Liver (tissue), 9 donors: ENCODE data around the gene FAIM2. TPM values are rescaled to one million over a fixed set of nuclear protein-coding genes. Genes with fewer than 3 reads are reported as not detected.

Experiments
- DNase-seq: peaks from one replicate; pipeline ENCODE4 v3.0.0-alpha.2; 2017; ENCODE audit warnings: low spot score
- H3K27ac ChIP-seq, 2 donors: one replicate each; pipeline ENCODE4 v1.7.0; 2013; ENCODE audit warnings: inconsistent platforms in 2 of 2, low read length in 2 of 2, control low read depth in 1 of 2, low read depth in 1 of 2, mild to moderate bottlenecking in 1 of 2
- H3K27me3 ChIP-seq, 4 donors: one replicate each; pipeline versions ENCODE4 v1.6.1 to v1.7.0; 2013; ENCODE audit warnings: low read length in 3 of 4, inconsistent platforms in 1 of 4, mild to moderate bottlenecking in 1 of 4, moderate library complexity in 1 of 4; ENCODE audit not compliant: control insufficient read depth in 4 of 4, insufficient read depth in 4 of 4
- H3K36me3 ChIP-seq, 4 donors: one replicate each; pipeline versions ENCODE4 v1.6.1 to v1.7.0; 2013; ENCODE audit warnings: low read length in 3 of 4, mild to moderate bottlenecking in 3 of 4, low read depth in 1 of 4, moderate library complexity in 1 of 4; ENCODE audit not compliant: control insufficient read depth in 4 of 4, insufficient read depth in 3 of 4
- H3K4me1 ChIP-seq, 4 donors: one replicate each; pipeline versions ENCODE4 v1.6.1 to v1.7.0; 2013; ENCODE audit warnings: low read length in 3 of 4, mild to moderate bottlenecking in 3 of 4, moderate library complexity in 1 of 4; ENCODE audit not compliant: control insufficient read depth in 4 of 4, insufficient read depth in 4 of 4
- H3K4me3 ChIP-seq, 3 donors: one replicate each; pipeline versions ENCODE4 v1.6.1 to v1.7.0; 2013; ENCODE audit warnings: low read length in 3 of 3, control low read depth in 1 of 3, low read depth in 1 of 3, mild to moderate bottlenecking in 1 of 3
- H3K9ac ChIP-seq, 2 donors: one replicate each; pipeline ENCODE4 v1.7.0; 2013; ENCODE audit warnings: low read length in 2 of 2, mild to moderate bottlenecking in 2 of 2, moderate library complexity in 2 of 2, control low read depth in 1 of 2, low read depth in 1 of 2
- H3K9me3 ChIP-seq, 4 donors: one replicate each; pipeline versions ENCODE4 v1.6.1 to v1.7.0; 2013; ENCODE audit warnings: low read length in 3 of 4; ENCODE audit not compliant: control insufficient read depth in 4 of 4
- ATF3 ChIP-seq: IDR thresholded peaks from 2 replicates; pipeline ENCODE4 v1.6.1; 2016; ENCODE audit warnings: antibody characterized with exemption
- CTCF ChIP-seq: fragments of 150-350 bp; IDR thresholded peaks from 2 replicates; pipeline ENCODE4 v1.5.1; 2017; ENCODE audit warnings: improper control_type of control experiment, low read depth, low read length; ENCODE audit not compliant: missing input control
- FOXA1 ChIP-seq: IDR thresholded peaks from 2 replicates; pipeline ENCODE4 v1.6.1; 2016; ENCODE audit warnings: antibody characterized with exemption
- FOXA2 ChIP-seq: IDR thresholded peaks from 2 replicates; pipeline ENCODE4 v1.6.1; 2016; ENCODE audit warnings: antibody characterized with exemption
- HNF4A ChIP-seq, 2 donors: conservative IDR thresholded peaks; 2 replicates each; pipeline ENCODE4 v1.6.1; 2016; ENCODE audit warnings: antibody characterized with exemption in 2 of 2, mild to moderate bottlenecking in 2 of 2
- HNF4G ChIP-seq: IDR thresholded peaks from 2 replicates; pipeline ENCODE4 v1.6.1; 2016; ENCODE audit warnings: antibody characterized with exemption
- JUND ChIP-seq, 2 donors: IDR thresholded peaks; 2 replicates each; pipeline ENCODE4 v1.6.1; 2016; ENCODE audit warnings: antibody characterized with exemption in 2 of 2
- MAX ChIP-seq: IDR thresholded peaks from 2 replicates; pipeline ENCODE4 v1.6.1; 2016; ENCODE audit warnings: antibody characterized with exemption
- NR2F2 ChIP-seq: IDR thresholded peaks from 2 replicates; pipeline ENCODE4 v1.6.1; 2016; ENCODE audit warnings: antibody characterized with exemption
- RAD21 ChIP-seq, 2 donors: IDR thresholded peaks; 2 replicates each; pipeline ENCODE4 v1.6.1; 2016; ENCODE audit warnings: antibody characterized with exemption in 2 of 2, mild to moderate bottlenecking in 2 of 2
- RXRA ChIP-seq, 2 donors: IDR thresholded peaks; 2 replicates each; pipeline ENCODE4 v1.6.1; 2017 to 2018; ENCODE audit warnings: antibody characterized with exemption in 2 of 2, mild to moderate bottlenecking in 1 of 2
- SP1 ChIP-seq: IDR thresholded peaks from 2 replicates; pipeline ENCODE4 v1.6.1; 2018; ENCODE audit warnings: antibody characterized with exemption, mild to moderate bottlenecking
- TAF1 ChIP-seq: conservative IDR thresholded peaks from 2 replicates; pipeline ENCODE4 v1.6.1; 2016; ENCODE audit warnings: antibody characterized with exemption, mild to moderate bottlenecking
- YY1 ChIP-seq: IDR thresholded peaks from 2 replicates; pipeline ENCODE4 v1.6.1; 2016; ENCODE audit warnings: antibody characterized with exemption, mild to moderate bottlenecking
- WGBS: extraction: QIAGEN DNeasy Blood & Tissue Kit; methylation state at CpG from one replicate; pipeline ENCODE4 v1.1.7; 2013; 5-methylcytosine and 5-hydroxymethylcytosine counted together
- polyA plus RNA-seq, 2 donors: library from polyadenylated mRNA; stranded (reverse) in 1 of 2; unstranded in 1 of 2; fragments of 200-250 nt in 1 of 2; fragments of >200 nt in 1 of 2; fragmentation: Nextera tagmentation in 1 of 2; extraction: Ambion mirVana in 1 of 2; gene quantifications; one replicate each; pipeline versions ENCODE4 v1.2.1 to v1.2.3, GENCODE V29; 2013 to 2015
- total RNA-seq, 2 donors: library from RNA; depleted of rRNA; stranded (reverse); fragments of >200 nt; gene quantifications; one replicate each; pipeline ENCODE4 v1.2.3, GENCODE V29; 2014
- donor health status: healthy.
- donor health status: healthy.
- donor health status: healthy.
- donor health status: healthy.
- donor health status: healthy.

FAIM2 gene
- total and polyA plus RNA-seq, 4 donors = 0.06 to 0.23 TPM; not detected in 2

DNA sequence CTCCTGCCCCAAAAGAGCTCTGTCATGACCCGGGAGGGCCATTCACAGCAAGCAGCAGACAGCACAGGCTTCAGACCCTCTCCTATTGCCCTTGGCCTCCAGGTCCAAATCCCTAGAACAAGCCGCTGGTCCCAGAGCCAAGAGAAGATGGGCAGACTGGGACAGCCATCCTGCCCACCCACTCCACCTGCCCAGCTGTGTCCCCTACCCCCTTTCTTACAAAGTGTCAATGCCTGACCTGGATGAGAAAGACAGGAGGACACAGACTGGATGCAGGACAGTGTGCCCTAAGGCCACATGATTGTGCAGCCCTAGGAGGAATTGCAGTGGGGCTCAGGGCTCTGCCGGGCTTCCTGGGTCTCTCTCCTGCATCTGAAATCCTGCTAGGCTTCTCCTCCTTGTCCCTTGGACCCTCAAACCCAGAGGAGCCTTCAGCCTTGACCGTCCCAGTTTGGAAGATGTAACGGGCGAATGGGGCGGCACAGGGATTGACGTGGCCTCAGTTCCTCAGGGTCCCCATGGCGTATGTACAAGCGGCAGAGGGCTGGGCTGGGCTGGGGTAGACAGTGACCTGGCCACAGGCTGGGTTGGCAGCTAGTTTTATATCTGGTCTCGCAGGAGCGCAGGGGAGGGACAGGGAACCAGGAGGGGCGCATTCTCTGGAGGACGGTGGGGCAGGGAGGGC, 33.7 kb downstream of the FAIM2 start:
- H3K4me1 ChIP-seq = peaks cover 0 to 2% (median 0%) of the 10 kb centered on the region in 4 donors
- WGBS = 94% methylated on average over 14 of the region's 14 CpGs
- peak; percentile 34 for DNase-seq
- TF ChIP-seq MAX (no peak), TAF1 (no peak), ATF3 (no peak), RAD21 (IDR thresholded peaks at IDR 0.05) (no peak), CTCF (no peak), SP1 (no peak), HNF4G (no peak), RXRA (IDR thresholded peaks at IDR 0.05) (no peak), NR2F2 (no peak), FOXA2 (no peak), HNF4A (conservative IDR thresholded peaks at IDR 0.05) (no peak), FOXA1 (no peak)
- no peak overlapping the region for H3K4me3 ChIP-seq
- H3K36me3 ChIP-seq = no peaks in the 10 kb centered on the region
- H3K9me3 ChIP-seq = no peaks in the 10 kb centered on the region
- peaks cover 0 to 4% (median 0%) of the 10 kb centered on the region in 4 donors for H3K27me3 ChIP-seq
- no peak overlapping the region for H3K9ac ChIP-seq
- H3K27ac ChIP-seq = no peak overlapping the region

- H3K9me3 ChIP-seq = no peaks in the 10 kb centered on the region
- no peaks in the 10 kb centered on the region for H3K36me3 ChIP-seq
- DNase-seq = peak; percentile 79
- no peak overlapping the region for H3K9ac ChIP-seq
- peaks cover 0 to 4% (median 0%) of the 10 kb centered on the region in 4 donors for H3K27me3 ChIP-seq
- TF ChIP-seq RXRA (IDR thresholded peaks at IDR 0.05) (peak in 1 of 2 donors; percentile 8), ATF3 (no peak), NR2F2 (peak; percentile 70), YY1 (no peak), SP1 (peak; percentile 57)
- no peak overlapping the region for H3K4me3 ChIP-seq
- H3K4me1 ChIP-seq = peaks cover 0 to 2% (median 0%) of the 10 kb centered on the region in 4 donors
- no peak overlapping the region for H3K27ac ChIP-seq
- WGBS = 67% methylated on average over 16 of the region's 16 CpGs
These were observed 34.5 kb downstream of the FAIM2 start for GRCh38 chr12:49868952-49869815.

DNA sequence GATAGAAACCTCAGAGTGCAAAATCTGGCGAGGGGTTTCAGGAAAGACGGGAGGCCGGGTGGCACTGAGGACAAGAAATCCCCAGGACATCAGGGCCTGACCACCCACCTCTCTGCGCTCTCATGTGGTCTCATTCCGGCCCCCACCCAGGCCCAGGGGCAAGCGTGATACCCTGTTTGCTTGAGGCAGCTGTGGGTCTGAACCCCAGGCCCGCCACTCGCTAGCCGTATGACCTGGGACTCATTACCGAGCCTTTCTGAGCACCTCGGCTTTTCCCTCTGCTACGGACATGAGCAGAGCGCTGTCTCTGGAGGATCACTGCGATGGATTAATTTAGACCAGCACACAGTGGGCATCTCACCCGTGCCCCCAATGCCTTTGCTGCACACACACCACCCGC, 35.3 kb downstream of the FAIM2 start:
- no peaks in the 10 kb centered on the region for H3K9me3 ChIP-seq
- TF ChIP-seq NR2F2 = no peak
- TF ChIP-seq MAX = no peak
- no peak for TF ChIP-seq JUND (IDR thresholded peaks at IDR 0.05)
- TF ChIP-seq YY1 = no peak
- H3K4me3 ChIP-seq = no peak overlapping the region
- peaks cover 0 to 4% (median 0%) of the 10 kb centered on the region in 4 donors for H3K27me3 ChIP-seq
- no peaks in the 10 kb centered on the region for H3K36me3 ChIP-seq
- peaks cover 0 to 2% (median 0%) of the 10 kb centered on the region in 4 donors for H3K4me1 ChIP-seq
- H3K27ac ChIP-seq = peak overlapping the region in 1 of 2 donors; percentile 25
- no peak overlapping the region for H3K9ac ChIP-seq
- WGBS = 87% methylated on average over 16 of the region's 16 CpGs
- no peak for DNase-seq
